H1 (cell line): ENCODE measurements around the gene ZFAND4. TPM values are rescaled to one million over a fixed set of nuclear protein-coding genes. Genes with fewer than 3 reads are reported as not detected.

Experiments used
- CTCF ChIA-PET: fragments of 300-600 bp; sonication (Branson Sonifier 250); formaldehyde crosslinking; loops from one replicate; lab custom pipeline; 2021; ENCODE audit not compliant: partially characterized antibody; lab: Charles Lee
- POLR2A ChIA-PET: fragments of 300-600 bp; sonication (Branson Sonifier 250); formaldehyde crosslinking; loops from one replicate; lab custom pipeline; 2021; ENCODE audit warnings: inconsistent platforms; ENCODE audit not compliant: partially characterized antibody; lab: Charles Lee
- DNase-seq, 2 experiments: peaks; one replicate each; pipeline versions ENCODE4 v3.0.0 to v3.0.0-alpha.2; 2010 to 2022; ENCODE audit warnings: low spot score in 2 of 2, low read depth in 1 of 2, mixed read lengths in 1 of 2
- FAIRE-seq: peaks from 2 replicates; lab custom pipeline; 2011; peaks lifted over from hg19 to GRCh38; lab: Jason Lieb, UNC
- H2AFZ ChIP-seq: 2 replicates; pipeline ENCODE4 v1.8.1; 2012; ENCODE audit warnings: low read length, inconsistent platforms
- H2AK5ac ChIP-seq: 2 replicates; pipeline ENCODE4 v1.6.1; 2013; ENCODE audit warnings: low read depth, low read length
- H2BK120ac ChIP-seq: replicated peaks from 2 replicates; pipeline ENCODE3; 2013; ENCODE audit warnings: low read depth, low read length, inconsistent platforms
- H2BK12ac ChIP-seq: 2 replicates; pipeline ENCODE4 v1.6.1; 2013; ENCODE audit warnings: low read depth, low read length
- H2BK15ac ChIP-seq: 2 replicates; pipeline ENCODE4 v1.6.1; 2013; ENCODE audit warnings: low read length
- H2BK20ac ChIP-seq: 2 replicates; pipeline ENCODE4 v1.6.1; 2013; ENCODE audit warnings: low read length
- H2BK5ac ChIP-seq: 2 replicates; pipeline ENCODE4 v1.6.1; 2013; ENCODE audit warnings: low read depth, low read length
- H3K14ac ChIP-seq: 2 replicates; pipeline ENCODE4 v1.6.1; 2013; ENCODE audit warnings: inconsistent platforms; ENCODE audit not compliant: insufficient read length
- H3K18ac ChIP-seq: 2 replicates; pipeline ENCODE4 v1.6.1; 2013; ENCODE audit warnings: low read length; ENCODE audit errors: extremely low read depth
- H3K23ac ChIP-seq: 2 replicates; pipeline ENCODE4 v1.6.1; 2013; ENCODE audit warnings: inconsistent platforms; ENCODE audit not compliant: insufficient read length
- H3K23me2 ChIP-seq: 2 replicates; pipeline ENCODE4 v1.6.1; 2013; ENCODE audit warnings: low read depth, low read length
- H3K27ac ChIP-seq: 2 replicates; pipeline ENCODE4 v1.6.1; 2011; ENCODE audit warnings: low read depth, low read length, inconsistent platforms
- H3K27me3 ChIP-seq, 4 experiments: replicated peaks in 1 of 4; 1 replicate in 1 of 4; 2 replicates in 3 of 4; pipeline versions ENCODE4 v1.6.1 to v1.8.1; 2011 to 2013; ENCODE audit warnings: low read length in 3 of 4, mild to moderate bottlenecking in 3 of 4, inconsistent platforms in 2 of 4, mixed read lengths in 2 of 4, moderate library complexity in 1 of 4; ENCODE audit not compliant: control insufficient read depth in 3 of 4, insufficient read depth in 3 of 4; ENCODE audit errors: extremely low read depth in 1 of 4
- H3K36me3 ChIP-seq, 4 experiments: 2 replicates each; pipeline versions ENCODE4 v1.6.1 to v1.8.1; 2011 to 2013; ENCODE audit warnings: mild to moderate bottlenecking in 4 of 4, low read length in 3 of 4, moderate library complexity in 2 of 4, control low read depth in 1 of 4, inconsistent platforms in 1 of 4; ENCODE audit not compliant: insufficient read depth in 4 of 4, control insufficient read depth in 2 of 4
- H3K4ac ChIP-seq: replicated peaks from 2 replicates; pipeline ENCODE3; 2013; ENCODE audit warnings: low read length, low read depth, mixed read lengths, inconsistent platforms; ENCODE audit not compliant: insufficient read length
- H3K4me1 ChIP-seq, 4 experiments: replicated peaks in 1 of 4; 1 replicate in 1 of 4; 2 replicates in 3 of 4; pipeline versions ENCODE4 v1.6.1 to v1.8.1; 2011 to 2013; ENCODE audit warnings: low read length in 3 of 4, inconsistent platforms in 2 of 4, mixed read lengths in 1 of 4; ENCODE audit not compliant: insufficient read depth in 4 of 4, control insufficient read depth in 3 of 4
- H3K4me2 ChIP-seq, 2 experiments: 2 replicates each; pipeline versions ENCODE4 v1.6.1 to v1.8.1; 2011 to 2013; ENCODE audit warnings: low read depth in 2 of 2, low read length in 2 of 2, control low read depth in 1 of 2, inconsistent platforms in 1 of 2, mild to moderate bottlenecking in 1 of 2; ENCODE audit not compliant: insufficient read depth in 1 of 2
- H3K4me3 ChIP-seq, 4 experiments: fragments of 200-600, 300-600 bp in 1 of 4; sonication (generic), shearing (Covaris generic), sonication (Bioruptor Twin) in 1 of 4; 2 replicates each; pipeline versions ENCODE4 v1.5.1 to v1.8.1; 2011 to 2016; ENCODE audit warnings: low read length in 4 of 4, low read depth in 3 of 4, control low read depth in 2 of 4, inconsistent platforms in 2 of 4, mild to moderate bottlenecking in 2 of 4, mixed read lengths in 1 of 4, moderate library complexity in 1 of 4; ENCODE audit not compliant: insufficient read depth in 2 of 4; ENCODE audit errors: extremely low read depth in 1 of 4
- H3K56ac ChIP-seq: replicated peaks from 2 replicates; pipeline ENCODE3; 2013; ENCODE audit warnings: low read depth, mild to moderate bottlenecking, mixed read lengths, low read length, inconsistent platforms; ENCODE audit not compliant: insufficient read length
- H3K79me1 ChIP-seq: 2 replicates; pipeline ENCODE4 v1.6.1; 2013; ENCODE audit warnings: low read depth, low read length, control low read depth
- H3K79me2 ChIP-seq, 2 experiments: 2 replicates each; pipeline versions ENCODE4 v1.6.1 to v1.8.1; 2012 to 2013; ENCODE audit warnings: low read length in 2 of 2, mild to moderate bottlenecking in 2 of 2, inconsistent platforms in 1 of 2; ENCODE audit not compliant: insufficient read depth in 2 of 2, control insufficient read depth in 1 of 2
- H3K9ac ChIP-seq, 4 experiments: replicated peaks in 1 of 4; 1 replicate in 1 of 4; 2 replicates in 3 of 4; pipeline versions ENCODE4 v1.6.1 to v1.8.1; 2011 to 2013; ENCODE audit warnings: low read depth in 3 of 4, low read length in 3 of 4, control low read depth in 2 of 4, mild to moderate bottlenecking in 2 of 4, moderate library complexity in 2 of 4, inconsistent platforms in 1 of 4; ENCODE audit errors: extremely low read depth in 1 of 4
- H3K9me3 ChIP-seq, 2 experiments: 2 replicates each; pipeline versions ENCODE4 v1.6.1 to v1.8.1; 2012 to 2013; ENCODE audit warnings: mild to moderate bottlenecking in 2 of 2, moderate library complexity in 2 of 2, control low read depth in 1 of 2, inconsistent platforms in 1 of 2, low read depth in 1 of 2, low read length in 1 of 2, mixed read lengths in 1 of 2; ENCODE audit not compliant: insufficient read depth in 2 of 2
- H4K20me1 ChIP-seq, 2 experiments: replicated peaks in 1 of 2; 2 replicates each; pipeline versions ENCODE3 to v1.8.1; 2011 to 2013; ENCODE audit warnings: inconsistent platforms in 2 of 2, low read length in 2 of 2, mild to moderate bottlenecking in 1 of 2; ENCODE audit not compliant: insufficient read depth in 2 of 2, control insufficient read depth in 1 of 2
- H4K5ac ChIP-seq: 2 replicates; pipeline ENCODE4 v1.6.1; 2013; ENCODE audit warnings: low read length, low read depth, mixed read lengths, inconsistent platforms; ENCODE audit not compliant: insufficient read length
- H4K8ac ChIP-seq: 2 replicates; pipeline ENCODE4 v1.8.0; 2013; ENCODE audit warnings: mild to moderate bottlenecking, moderate library complexity, low read length, inconsistent platforms; ENCODE audit not compliant: insufficient read depth; ENCODE audit errors: extremely low read depth
- H4K91ac ChIP-seq: replicated peaks from 2 replicates; pipeline ENCODE3; 2013; ENCODE audit warnings: low read length, mixed read lengths, inconsistent platforms; ENCODE audit not compliant: insufficient read length
- CTCF ChIP-seq, 3 experiments: IDR thresholded peaks; 1 replicate in 2 of 3; 2 replicates in 1 of 3; pipeline versions ENCODE4 v1.5.1 to v1.6.1; 2011; ENCODE audit warnings: low read length in 3 of 3, mild to moderate bottlenecking in 3 of 3, inconsistent platforms in 2 of 3, low read depth in 1 of 3, moderate library complexity in 1 of 3; ENCODE audit not compliant: insufficient read depth in 1 of 3; ENCODE audit errors: control extremely low read depth in 1 of 3
- FOSL1 ChIP-seq: IDR thresholded peaks from 2 replicates; pipeline ENCODE4 v1.6.1; 2011; ENCODE audit warnings: mild to moderate bottlenecking, low read depth, low read length, moderate library complexity; ENCODE audit not compliant: insufficient read depth
- MAFK ChIP-seq: IDR thresholded peaks from 2 replicates; pipeline ENCODE4 v1.6.1; 2012; ENCODE audit warnings: low read depth, mild to moderate bottlenecking, improper control_type of control experiment, low read length
- MAX ChIP-seq: IDR thresholded peaks from 2 replicates; pipeline ENCODE4 v1.6.1; 2012; ENCODE audit warnings: inconsistent platforms
- RAD21 ChIP-seq, 2 experiments: IDR thresholded peaks in 1 of 2; conservative IDR thresholded peaks in 1 of 2; 2 replicates each; pipeline ENCODE4 v1.6.1; 2011; ENCODE audit warnings: low read depth in 2 of 2, low read length in 2 of 2, improper control_type of control experiment in 1 of 2, inconsistent platforms in 1 of 2, mild to moderate bottlenecking in 1 of 2, moderate library complexity in 1 of 2
- RNF2 ChIP-seq: fragments of 200-900, 300-1000 bp; sonication (generic); IDR thresholded peaks from 2 replicates; pipeline ENCODE4 v1.7.1; 2016; ENCODE audit warnings: borderline replicate concordance, low read depth, mild to moderate bottlenecking, antibody characterized with exemption, low read length; ENCODE audit not compliant: poor library complexity, severe bottlenecking; ENCODE audit errors: missing control alignments
- SP1 ChIP-seq: IDR thresholded peaks from 2 replicates; pipeline ENCODE4 v1.6.1; 2011; ENCODE audit warnings: low read depth, low read length
- TAF7 ChIP-seq: optimal IDR thresholded peaks from 2 replicates; pipeline ENCODE3; 2011; ENCODE audit warnings: low read depth, mild to moderate bottlenecking, inconsistent platforms, low read length, moderate library complexity, borderline replicate concordance
- ZNF274 ChIP-seq: IDR thresholded peaks from 2 replicates; pipeline ENCODE4 v1.7.0; 2012; ENCODE audit warnings: low read length, borderline replicate concordance; ENCODE audit errors: extremely low read depth
- WGBS, 2 experiments: shearing (Covaris generic) in 1 of 2; methylation state at CpG; one replicate each; pipeline versions ENCODE4 v1.1.6 to v1.1.7; 2013 to 2015; ENCODE audit warnings: low lambda C conversion rate in 2 of 2, mixed read lengths in 2 of 2, inconsistent platforms in 1 of 2, low coverage in 1 of 2, missing lambda C conversion rate in 1 of 2; ENCODE audit not compliant: insufficient replicate concordance in 2 of 2, insufficient coverage in 1 of 2, insufficient read length in 1 of 2; ENCODE audit errors: extremely low coverage in 1 of 2, missing lambda C conversion rate in 1 of 2; 5-methylcytosine and 5-hydroxymethylcytosine counted together
- polyA plus RNA-seq, 7 experiments: library from polyadenylated mRNA; depleted of rRNA in 3 of 7; stranded (reverse) in 5 of 7; unstranded in 2 of 7; fragments of >200 nt in 5 of 7; fragments of 200-250 nt in 2 of 7; gene quantifications; 1 replicate in 5 of 7; 2 replicates in 1 of 7; 4 replicates in 1 of 7; pipeline versions ENCODE4 v1.2.1 to v1.2.3, GENCODE V29; 2011 to 2013; ENCODE audit warnings: missing spikeins in 2 of 7, mixed read lengths in 2 of 7
- total RNA-seq: library from RNA; stranded (reverse); fragmentation: NEBNext Ultra II Directional; extraction: Animal tissue kit (Norgen Biotek cat#: 25700); gene quantifications from 2 replicates; pipeline ENCODE4 v1.2.1, GENCODE V29; 2021

The ZFAND4 gene
- total and polyA plus RNA-seq, 2 of the 8 experiments (the other 6 are each of a cell fraction or from before 2014, with no cell fraction given) = 2.8 to 17.8 TPM

GRCh38 chr10:45624724-45625123 lies 47.8 kb downstream of the ZFAND4 start:
- no peak overlapping the region for H3K4ac ChIP-seq
- no peak overlapping the region for H3K14ac ChIP-seq
- H3K36me3 ChIP-seq = peaks cover 0 to 9% (median 4%) of the 10 kb centered on the region in 4 experiments; a peak in 5 of 8 replicates
- H2AK5ac ChIP-seq = no peak overlapping the region
- H2BK5ac ChIP-seq = no peak overlapping the region
- H3K56ac ChIP-seq = no peak overlapping the region
- H2BK20ac ChIP-seq = no peak overlapping the region
- H3K27me3 ChIP-seq = no peaks in the 10 kb centered on the region
- no peak overlapping the region for H3K18ac ChIP-seq
- 96% methylated on average over 6 of the region's 6 CpGs; no CpG with 5 or more reads in 1 of the 2 experiments for WGBS, 2 experiments
- no peak overlapping the region for H2AFZ ChIP-seq
- no peak overlapping the region for H3K9ac ChIP-seq
- POLR2A ChIA-PET = no interaction called here
- H2BK120ac ChIP-seq = no peak overlapping the region
- no peak overlapping the region for H3K23ac ChIP-seq
- no peak for FAIRE-seq
- no peaks in the 10 kb centered on the region for H3K79me2 ChIP-seq
- no peaks in the 10 kb centered on the region for H3K79me1 ChIP-seq
- CTCF ChIA-PET = interaction anchor here (0.7 kb wide), 1 partner anchor 8 kb away, joined by 3 read pairs; no protein-coding TSS in a partner anchor
- no peaks in the 10 kb centered on the region for H3K9me3 ChIP-seq
- no peak for TF ChIP-seq RNF2
- no peak for TF ChIP-seq RAD21 (IDR thresholded peaks at IDR 0.05 in 1 of 2, conservative IDR thresholded peaks at IDR 0.05 in 1 of 2; ENCODE audit: low read depth in 2 of 2, low read length in 2 of 2)
- TF ChIP-seq SP1 = no peak
- TF ChIP-seq FOSL1 = no peak
- no peak for TF ChIP-seq MAX
- no peak for TF ChIP-seq MAFK
- TF ChIP-seq ZNF274 = no peak
- no peak for TF ChIP-seq TAF7
- no peak for TF ChIP-seq CTCF (IDR thresholded peaks at IDR 0.05; ENCODE audit: control extremely low read depth in 1 of 3, insufficient read depth in 1 of 3, low read depth in 1 of 3, low read length in 3 of 3)
- TF ChIP-seq, all 59 proteins: peak for 0
- H4K8ac ChIP-seq = no peak overlapping the region
- H3K4me2 ChIP-seq = no peak overlapping the region
- H3K23me2 ChIP-seq = no peaks in the 10 kb centered on the region
- no peaks in the 10 kb centered on the region for H3K4me1 ChIP-seq
- no peak overlapping the region for H3K4me3 ChIP-seq
- no peak for DNase-seq
- H2BK15ac ChIP-seq = no peak overlapping the region
- H4K91ac ChIP-seq = no peak overlapping the region
- no peak overlapping the region for H4K5ac ChIP-seq
- no peak overlapping the region for H3K27ac ChIP-seq
- H2BK12ac ChIP-seq = no peak overlapping the region
- no peaks in the 10 kb centered on the region for H4K20me1 ChIP-seq
